ENCODE data around the gene ANKRD13D. TPM values are rescaled to one million over a fixed set of nuclear protein-coding genes. Genes with fewer than 3 reads are reported as not detected.
A peak's percentile ranks its signal among the peaks of the same experiment; 100 is the strongest.

Gene ANKRD13D
- total and polyA plus RNA-seq, 10 donors = 65.2 to 151 (median 126) TPM

DNA sequence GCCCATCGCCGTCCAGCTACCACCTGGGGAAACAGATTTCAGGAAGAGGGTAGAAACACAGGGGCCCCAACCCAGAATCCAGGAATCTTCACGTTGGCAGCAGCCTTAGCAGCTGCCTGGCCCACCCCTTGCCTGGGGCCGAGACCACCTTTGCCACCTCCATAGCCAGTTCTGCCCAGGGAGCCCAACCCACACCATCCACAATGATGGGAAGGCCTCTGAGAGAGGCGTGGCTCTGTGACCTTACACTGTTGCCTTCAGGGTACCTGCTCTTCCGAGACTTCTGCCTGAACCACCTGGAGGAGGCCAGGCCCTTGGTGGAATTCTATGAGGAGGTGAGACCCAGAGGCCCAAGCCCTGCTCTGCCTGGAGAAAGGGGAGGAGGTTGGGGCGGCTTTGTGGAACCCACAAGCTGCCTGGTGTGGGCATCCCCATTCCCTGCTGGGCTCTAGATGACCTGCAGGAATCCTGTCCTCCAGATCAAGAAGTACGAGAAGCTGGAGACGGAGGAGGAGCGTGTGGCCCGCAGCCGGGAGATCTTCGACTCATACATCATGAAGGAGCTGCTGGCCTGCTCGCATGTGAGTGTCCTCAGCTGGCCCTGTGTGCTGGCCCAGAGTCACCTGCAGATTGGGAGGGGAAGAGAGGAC lies 10.0 kb upstream of the ANKRD13D start:
- intact Hi-C loops (cut with DNase I; ENCODE audit: low total_unique reads) = no loop called here
- peak overlapping the region; percentile 89 to 100 (median 97) for H3K27ac ChIP-seq
- peak overlapping the region in 1 of 8 donors; percentile 81 for H3K4me3 ChIP-seq
- peak in 1 of 3 donors; percentile 23 for TF ChIP-seq POLR2AphosphoS5 (IDR thresholded peaks at IDR 0.05)
- TF ChIP-seq, protein P1, sequence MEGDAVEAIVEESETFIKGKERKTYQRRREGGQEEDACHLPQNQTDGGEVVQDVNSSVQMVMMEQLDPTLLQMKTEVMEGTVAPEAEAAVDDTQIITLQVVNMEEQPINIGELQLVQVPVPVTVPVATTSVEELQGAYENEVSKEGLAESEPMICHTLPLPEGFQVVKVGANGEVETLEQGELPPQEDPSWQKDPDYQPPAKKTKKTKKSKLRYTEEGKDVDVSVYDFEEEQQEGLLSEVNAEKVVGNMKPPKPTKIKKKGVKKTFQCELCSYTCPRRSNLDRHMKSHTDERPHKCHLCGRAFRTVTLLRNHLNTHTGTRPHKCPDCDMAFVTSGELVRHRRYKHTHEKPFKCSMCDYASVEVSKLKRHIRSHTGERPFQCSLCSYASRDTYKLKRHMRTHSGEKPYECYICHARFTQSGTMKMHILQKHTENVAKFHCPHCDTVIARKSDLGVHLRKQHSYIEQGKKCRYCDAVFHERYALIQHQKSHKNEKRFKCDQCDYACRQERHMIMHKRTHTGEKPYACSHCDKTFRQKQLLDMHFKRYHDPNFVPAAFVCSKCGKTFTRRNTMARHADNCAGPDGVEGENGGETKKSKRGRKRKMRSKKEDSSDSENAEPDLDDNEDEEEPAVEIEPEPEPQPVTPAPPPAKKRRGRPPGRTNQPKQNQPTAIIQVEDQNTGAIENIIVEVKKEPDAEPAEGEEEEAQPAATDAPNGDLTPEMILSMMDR (IDR thresholded peaks at IDR 0.05 in 8 of 11, conservative IDR thresholded peaks at IDR 0.05 in 3 of 11) = no peak
- 68 to 83% (median 72%) methylated on average over 8 to 14 of the region's 14 CpGs for WGBS, 5 donors
- H3K4me1 ChIP-seq = peaks cover 73 to 100% (median 100%) of the 10 kb centered on the region in 6 donors
- H3K27me3 ChIP-seq (replicated peaks in 1 of 7) = no peaks in the 10 kb centered on the region
- peak; percentile 77 for DNase-seq
- H3K9me3 ChIP-seq = no peaks in the 10 kb centered on the region
- peaks cover 7 to 92% (median 57%) of the 10 kb centered on the region in 6 donors for H3K36me3 ChIP-seq

DNA sequence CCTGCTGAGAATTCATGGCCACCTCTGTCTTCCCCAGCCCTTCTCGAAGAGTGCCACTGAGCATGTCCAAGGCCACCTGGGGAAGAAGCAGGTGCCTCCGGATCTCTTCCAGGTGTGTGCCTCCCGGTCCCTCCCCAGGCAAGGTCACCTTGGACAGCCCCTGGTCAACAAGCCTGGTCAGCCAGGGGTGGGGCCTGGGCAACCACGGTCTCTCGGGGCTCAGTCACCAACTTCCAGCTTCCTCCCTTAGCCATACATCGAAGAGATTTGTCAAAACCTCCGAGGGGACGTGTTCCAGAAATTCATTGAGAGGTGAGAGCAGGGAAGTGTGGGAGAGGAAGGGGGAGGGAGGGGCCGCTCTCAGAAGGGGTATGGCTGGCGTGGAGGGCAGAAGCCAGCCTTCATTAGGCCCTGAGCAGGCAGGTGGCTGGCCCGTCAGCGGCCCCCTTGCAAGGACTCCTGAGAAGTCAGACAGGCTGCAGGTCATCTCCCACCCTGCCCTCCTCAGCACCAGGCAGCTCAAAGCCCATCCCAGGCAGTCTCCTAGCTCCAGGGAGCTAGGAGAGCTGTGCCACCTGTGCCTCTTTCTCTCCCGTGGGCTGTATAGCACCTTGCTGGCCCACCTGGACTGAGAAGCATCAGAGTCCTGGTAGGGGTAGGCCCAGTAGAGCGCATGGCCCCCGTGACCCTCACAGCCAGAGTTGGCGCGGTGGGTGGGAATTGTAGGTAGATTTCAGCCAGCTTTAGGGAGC lies 9.3 kb upstream of the ANKRD13D start:
- peak; percentile 80 for DNase-seq
- Histone ChIP-seq H3K36me3 (peaks cover 7 to 95% (median 64%) of the 10 kb centered on the region in 6 donors), H3K9me3 (no peaks in the 10 kb centered on the region), H3K4me3 (peak overlapping the region in 1 of 8 donors; percentile 81), H3K4me1 (peaks cover 70 to 100% (median 100%) of the 10 kb centered on the region in 6 donors), H3K27ac (peak overlapping the region; percentile 89 to 100 (median 97)), H3K27me3 (replicated peaks in 1 of 7) (no peaks in the 10 kb centered on the region)
- 55 to 74% (median 63%) methylated on average over 12 to 17 of the region's 17 CpGs for WGBS, 5 donors
- intact Hi-C loops (cut with DNase I; ENCODE audit: low total_unique reads) = no loop called here
- TF ChIP-seq, protein P1 (IDR thresholded peaks at IDR 0.05 in 8 of 11, conservative IDR thresholded peaks at IDR 0.05 in 3 of 11) = no peak
- TF ChIP-seq POLR2AphosphoS5 (IDR thresholded peaks at IDR 0.05) = peak in 1 of 3 donors; percentile 19

DNA sequence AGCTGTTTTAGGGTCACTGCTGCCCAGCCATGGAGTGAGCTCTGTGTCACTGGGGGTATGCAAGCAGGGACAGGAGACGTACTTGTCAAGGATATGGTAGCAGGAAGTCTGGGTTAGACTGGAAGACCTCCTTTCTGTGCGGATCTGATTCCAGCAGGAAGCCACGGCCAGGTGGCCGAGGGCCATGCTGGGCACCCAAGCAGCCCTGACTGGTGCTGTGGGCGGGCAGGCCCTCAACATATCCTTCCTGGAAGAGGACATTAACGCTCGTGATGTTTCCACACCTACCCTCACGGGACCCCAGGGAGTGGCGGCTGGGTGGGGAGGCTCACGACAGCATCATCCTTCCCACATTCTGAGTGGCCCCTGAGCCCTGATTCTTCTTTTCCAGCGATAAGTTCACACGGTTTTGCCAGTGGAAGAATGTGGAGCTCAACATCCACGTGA lies 8.7 kb upstream of the ANKRD13D start:
- Histone ChIP-seq H3K27ac (peak overlapping the region; percentile 89 to 100 (median 97)), H3K9me3 (no peaks in the 10 kb centered on the region), H3K36me3 (peaks cover 7 to 95% (median 70%) of the 10 kb centered on the region in 6 donors)

More for the DNA sequence above, 8.7 kb upstream of the ANKRD13D start:
- intact Hi-C loops (cut with DNase I; ENCODE audit: low total_unique reads) = no loop called here
- 36 to 56% (median 49%) methylated on average over 6 to 13 of the region's 13 CpGs for WGBS, 5 donors
- TF ChIP-seq POLR2AphosphoS5 (IDR thresholded peaks at IDR 0.05) = peak; percentile 52 to 63 (median 53)
- no peak for TF ChIP-seq POLR2A (IDR thresholded peaks at IDR 0.05)
- TF ChIP-seq, protein P1 (IDR thresholded peaks at IDR 0.05 in 8 of 11, conservative IDR thresholded peaks at IDR 0.05 in 3 of 11) = no peak
- no peaks in the 10 kb centered on the region for H3K27me3 ChIP-seq (replicated peaks in 1 of 7)
- peak overlapping the region in 1 of 8 donors; percentile 81 for H3K4me3 ChIP-seq
- peak; percentile 81 for DNase-seq
- peaks cover 69 to 100% (median 100%) of the 10 kb centered on the region in 6 donors for H3K4me1 ChIP-seq
